HepG2 (cell line): ENCODE data around the gene EZH1. TPM values are rescaled to one million over a fixed set of nuclear protein-coding genes. Genes with fewer than 3 reads are reported as not detected.

Experiments used
- ARNT2 ChIP-seq: sonication (generic); formaldehyde crosslinking; IDR thresholded peaks from 2 replicates; pipeline ENCODE4 v1.8.0; 2022; ENCODE audit warnings: mild to moderate bottlenecking, low read depth, missing genetic modification reagents, moderate library complexity
- CBX1 ChIP-seq: IDR thresholded peaks from one replicate; pipeline ENCODE4 v1.6.1; 2016; ENCODE audit warnings: antibody characterized with exemption, low read depth
- CREB1 ChIP-seq, 2 experiments: fragments of 450-650 bp in 1 of 2; IDR thresholded peaks; 2 replicates each; pipeline ENCODE4 v1.6.1; 2016 to 2017; ENCODE audit warnings: control low read depth in 1 of 2, mild to moderate bottlenecking in 1 of 2, missing compliant biosample characterization in 1 of 2, missing genetic modification characterization in 1 of 2
- CREM ChIP-seq, 2 experiments: sonication (generic) in 1 of 2; formaldehyde crosslinking in 1 of 2; IDR thresholded peaks; 2 replicates each; pipeline versions ENCODE4 v1.4.0 to v1.6.1; 2016 to 2020; ENCODE audit warnings: antibody characterized with exemption in 1 of 2, mild to moderate bottlenecking in 1 of 2, missing genetic modification reagents in 1 of 2
- ELF1 ChIP-seq: sonication (generic); formaldehyde crosslinking; IDR thresholded peaks from 2 replicates; pipeline ENCODE4 v1.4.0; 2020; ENCODE audit warnings: missing genetic modification reagents
- GABPA ChIP-seq, 2 experiments: IDR thresholded peaks; 2 replicates each; pipeline ENCODE4 v1.6.1; 2011 to 2016; ENCODE audit warnings: low read depth in 2 of 2, low read length in 1 of 2, missing biosample characterization in 1 of 2, missing genetic modification characterization in 1 of 2
- KLF11 ChIP-seq: IDR thresholded peaks from 2 replicates; pipeline ENCODE4 v1.6.1; 2016; ENCODE audit warnings: missing compliant biosample characterization
- MED1 ChIP-seq: sonication (generic); formaldehyde crosslinking; IDR thresholded peaks from 2 replicates; pipeline ENCODE4 v1.4.0; 2020; ENCODE audit warnings: missing genetic modification reagents
- NFATC3 ChIP-seq: sonication (generic); formaldehyde crosslinking; IDR thresholded peaks from 2 replicates; pipeline ENCODE4 v1.5.1; 2020; ENCODE audit warnings: mild to moderate bottlenecking, missing genetic modification reagents
- PAXIP1 ChIP-seq: sonication (generic); formaldehyde crosslinking; conservative IDR thresholded peaks from 2 replicates; pipeline ENCODE4 v1.4.0; 2020; ENCODE audit warnings: mild to moderate bottlenecking, missing genetic modification reagents, moderate library complexity
- POLR2AphosphoS5 ChIP-seq: IDR thresholded peaks from 2 replicates; pipeline ENCODE4 v1.6.1; 2012; ENCODE audit warnings: low read depth, low read length
- RFX1 ChIP-seq: fragments of 450-650 bp; IDR thresholded peaks from 2 replicates; pipeline ENCODE4 v1.6.1; 2017
- SALL1 ChIP-seq: sonication (generic); formaldehyde crosslinking; IDR thresholded peaks from 2 replicates; pipeline ENCODE4 v1.8.0; 2022; ENCODE audit warnings: mild to moderate bottlenecking, missing genetic modification reagents
- SAP130 ChIP-seq: IDR thresholded peaks from 2 replicates; pipeline ENCODE4 v1.6.1; 2016; ENCODE audit warnings: low read depth
- TFDP1 ChIP-seq: IDR thresholded peaks from 2 replicates; pipeline ENCODE4 v1.6.1; 2016; ENCODE audit warnings: missing compliant biosample characterization, missing genetic modification reagents, borderline replicate concordance
- ZNF512 ChIP-seq: sonication (generic); formaldehyde crosslinking; IDR thresholded peaks from 2 replicates; pipeline ENCODE4 v1.4.0; 2020; ENCODE audit warnings: mild to moderate bottlenecking, missing genetic modification reagents
- ZNF556 ChIP-seq: sonication (generic); formaldehyde crosslinking; IDR thresholded peaks from 2 replicates; pipeline ENCODE4 v1.4.0; 2020; ENCODE audit warnings: mild to moderate bottlenecking, missing genetic modification reagents, borderline replicate concordance
- ZNF572 ChIP-seq: sonication (generic); formaldehyde crosslinking; IDR thresholded peaks from 2 replicates; pipeline ENCODE4 v1.5.1; 2020; ENCODE audit warnings: mild to moderate bottlenecking, missing genetic modification reagents
- polyA plus RNA-seq, 8 experiments: library from polyadenylated mRNA; depleted of rRNA in 3 of 8; stranded (reverse) in 7 of 8; unstranded in 1 of 8; fragments of >200 nt; fragmentation: Illumina TruSeq in 4 of 8; extraction: Trizol in 4 of 8; gene quantifications; 2 replicates each; pipeline versions ENCODE4 v1.2.1 to v1.2.3, GENCODE V29; 2011 to 2016; ENCODE audit warnings: low read depth in 4 of 8, missing spikeins in 1 of 8, mixed read lengths in 1 of 8; ENCODE audit not compliant: insufficient read depth in 1 of 8
- total RNA-seq, 5 experiments: library from RNA; depleted of rRNA; stranded (reverse); fragments of >200 nt; fragmentation: Illumina TruSeq; extraction: Trizol; gene quantifications; 2 replicates each; pipeline ENCODE4 v1.2.3, GENCODE V29; 2016; ENCODE audit warnings: low read depth in 1 of 5
- TF ChIP-seq, protein P1 (sequence below): sonication (generic); formaldehyde crosslinking; IDR thresholded peaks from 2 replicates; pipeline ENCODE4 v1.4.0; 2020; ENCODE audit warnings: mild to moderate bottlenecking, missing genetic modification reagents
- TF ChIP-seq, protein P2 (sequence below): sonication (generic); formaldehyde crosslinking; IDR thresholded peaks from 2 replicates; pipeline ENCODE4 v1.9.0; 2021; ENCODE audit warnings: missing genetic modification reagents, borderline replicate concordance

The EZH1 gene
- total and polyA plus RNA-seq, 2 of the 13 experiments (the other 11 are each of a cell fraction or from before 2014, with no cell fraction given): 11.6 to 24.0 TPM

DNA sequence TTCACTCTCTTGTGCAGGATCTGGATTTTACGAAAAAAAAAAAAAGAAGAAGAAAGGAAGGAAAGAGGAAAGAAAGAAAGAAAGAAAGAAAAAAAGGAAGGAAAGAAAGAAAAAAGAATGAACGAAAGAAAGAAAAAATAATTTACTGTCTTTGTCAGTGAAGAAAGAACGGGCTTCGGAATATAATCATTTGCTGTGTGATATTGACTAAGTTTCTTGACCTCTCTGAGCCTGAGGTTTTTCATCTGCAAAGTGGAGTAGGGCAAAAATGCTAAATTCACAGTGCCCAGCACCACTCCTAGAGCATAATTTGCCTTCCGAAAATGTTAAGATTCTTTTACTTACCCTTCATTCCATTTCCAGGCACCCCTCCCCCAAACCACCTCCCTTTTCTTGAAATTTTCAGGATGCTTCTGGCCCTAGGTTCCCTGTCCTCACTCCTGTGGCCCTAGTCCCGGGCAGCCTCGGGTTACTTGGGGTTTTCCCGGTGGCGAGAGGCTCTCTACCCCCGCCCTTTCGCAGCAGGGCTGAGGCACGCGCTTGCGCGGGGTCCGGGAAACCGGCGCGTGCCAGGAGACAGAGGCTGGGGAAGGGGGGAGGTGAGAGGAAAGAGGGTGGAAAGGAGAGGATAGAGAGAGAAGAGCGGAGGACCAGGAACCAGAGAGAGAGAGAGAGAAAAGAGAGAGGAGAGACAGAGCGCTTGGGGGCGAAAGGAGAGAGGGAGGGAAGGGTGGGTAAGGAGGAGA lies 62.7 kb downstream of the EZH1 start, which contains the start of gene CNTNAP1 (continued):
- 0 out of 2 replicates have a peak, but pooled peaks have one; percentile 31 for TF ChIP-seq PAXIP1 (CRISPR knock-in tag)
- peak; percentile 58; the same call in 1 of the 2 replicates for TF ChIP-seq POLR2AphosphoS5
- TF ChIP-seq NFATC3 (CRISPR knock-in tag): peak; percentile 79; the same call in 1 of the 2 replicates
- TF ChIP-seq CREB1 (IDR thresholded peaks at IDR 0.05): no peak
- no peak for TF ChIP-seq CREB1 (CRISPR knock-in tag; IDR thresholded peaks at IDR 0.05)
- TF ChIP-seq, protein P1, sequence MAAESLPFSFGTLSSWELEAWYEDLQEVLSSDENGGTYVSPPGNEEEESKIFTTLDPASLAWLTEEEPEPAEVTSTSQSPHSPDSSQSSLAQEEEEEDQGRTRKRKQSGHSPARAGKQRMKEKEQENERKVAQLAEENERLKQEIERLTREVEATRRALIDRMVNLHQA (CRISPR knock-in tag): no peak
- no peak for TF ChIP-seq CBX1
- TF ChIP-seq ZNF572: no peak
- TF ChIP-seq, protein P2, sequence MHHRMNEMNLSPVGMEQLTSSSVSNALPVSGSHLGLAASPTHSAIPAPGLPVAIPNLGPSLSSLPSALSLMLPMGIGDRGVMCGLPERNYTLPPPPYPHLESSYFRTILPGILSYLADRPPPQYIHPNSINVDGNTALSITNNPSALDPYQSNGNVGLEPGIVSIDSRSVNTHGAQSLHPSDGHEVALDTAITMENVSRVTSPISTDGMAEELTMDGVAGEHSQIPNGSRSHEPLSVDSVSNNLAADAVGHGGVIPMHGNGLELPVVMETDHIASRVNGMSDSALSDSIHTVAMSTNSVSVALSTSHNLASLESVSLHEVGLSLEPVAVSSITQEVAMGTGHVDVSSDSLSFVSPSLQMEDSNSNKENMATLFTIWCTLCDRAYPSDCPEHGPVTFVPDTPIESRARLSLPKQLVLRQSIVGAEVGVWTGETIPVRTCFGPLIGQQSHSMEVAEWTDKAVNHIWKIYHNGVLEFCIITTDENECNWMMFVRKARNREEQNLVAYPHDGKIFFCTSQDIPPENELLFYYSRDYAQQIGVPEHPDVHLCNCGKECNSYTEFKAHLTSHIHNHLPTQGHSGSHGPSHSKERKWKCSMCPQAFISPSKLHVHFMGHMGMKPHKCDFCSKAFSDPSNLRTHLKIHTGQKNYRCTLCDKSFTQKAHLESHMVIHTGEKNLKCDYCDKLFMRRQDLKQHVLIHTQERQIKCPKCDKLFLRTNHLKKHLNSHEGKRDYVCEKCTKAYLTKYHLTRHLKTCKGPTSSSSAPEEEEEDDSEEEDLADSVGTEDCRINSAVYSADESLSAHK (CRISPR knock-in tag): no peak
- TF ChIP-seq ZNF512 (CRISPR knock-in tag): peak; percentile 27
- TF ChIP-seq RFX1: no peak
- no peak for TF ChIP-seq GABPA (IDR thresholded peaks at IDR 0.05; ENCODE audit: low read depth, low read length)
- TF ChIP-seq GABPA (CRISPR knock-in tag; IDR thresholded peaks at IDR 0.05; ENCODE audit: low read depth): 0 out of 2 replicates have a peak, but pooled peaks have one; percentile 20
- TF ChIP-seq KLF11 (CRISPR knock-in tag): peak; percentile 63; the same call in 1 of the 2 replicates
- peak; percentile 54 for TF ChIP-seq ELF1 (CRISPR knock-in tag)
- no peak for TF ChIP-seq CREM (IDR thresholded peaks at IDR 0.05)
- no peak for TF ChIP-seq CREM (CRISPR knock-in tag; IDR thresholded peaks at IDR 0.05)
- peak; percentile 81 for TF ChIP-seq TFDP1
- TF ChIP-seq MED1: peak; percentile 39; the same call in 1 of the 2 replicates
- TF ChIP-seq ARNT2: peak; percentile 37; the same call in 1 of the 2 replicates
- peak; percentile 43; the same call in 1 of the 2 replicates for TF ChIP-seq ZNF556 (CRISPR knock-in tag)
- peak; percentile 80 for TF ChIP-seq SAP130
- TF ChIP-seq SALL1 (CRISPR knock-in tag): peak; percentile 44
